MM.1S (cell line): Measurements from ENCODE around the gene TRDMT1.

Source experiments
- DNase-seq: peaks from one replicate; pipeline ENCODE4 v3.0.0-alpha.2; 2015
- H2AFZ ChIP-seq: fragments of 300-600 bp; sonication (generic); 2 replicates; pipeline ENCODE4 v1.6.0; 2016; ENCODE audit warnings: antibody characterized with exemption, low read length
- H3F3A ChIP-seq: fragments of 300-600 bp; sonication (generic); 2 replicates; pipeline ENCODE4 v1.6.1; 2016; ENCODE audit warnings: mild to moderate bottlenecking, antibody characterized with exemption, low read length, moderate library complexity, mixed read lengths; ENCODE audit not compliant: insufficient read depth
- H3K27ac ChIP-seq: fragments of 300-600 bp; sonication (generic); 2 replicates; pipeline ENCODE4 v1.5.1; 2016; ENCODE audit warnings: mild to moderate bottlenecking, low read length
- H3K27me3 ChIP-seq: fragments of 300-600 bp; sonication (generic); replicated peaks from 2 replicates; pipeline ENCODE4 v1.6.0; 2016; ENCODE audit warnings: low read length; ENCODE audit not compliant: insufficient read depth
- H3K36me3 ChIP-seq: fragments of 300-600 bp; sonication (generic); replicated peaks from 2 replicates; pipeline ENCODE4 v1.6.1; 2016; ENCODE audit warnings: mild to moderate bottlenecking, low read length, mixed read lengths; ENCODE audit not compliant: insufficient read depth
- H3K4me1 ChIP-seq: fragments of 300-600 bp; sonication (generic); 2 replicates; pipeline ENCODE4 v1.6.1; 2016; ENCODE audit warnings: low read length, mixed read lengths
- H3K4me2 ChIP-seq: fragments of 300-600 bp; sonication (generic); 2 replicates; pipeline ENCODE4 v1.6.0; 2016; ENCODE audit warnings: low read depth, low read length
- H3K4me3 ChIP-seq: fragments of 300-600 bp; sonication (generic); 2 replicates; pipeline ENCODE4 v1.5.1; 2016; ENCODE audit warnings: low read length, mixed read lengths
- H3K79me2 ChIP-seq: fragments of 300-600 bp; sonication (generic); 2 replicates; pipeline ENCODE4 v1.6.1; 2016; ENCODE audit warnings: mixed run types, low read length, mixed read lengths
- H3K9ac ChIP-seq: fragments of 300-600 bp; sonication (generic); 2 replicates; pipeline ENCODE4 v1.6.1; 2016; ENCODE audit warnings: low read length, mixed read lengths
- H3K9me2 ChIP-seq: fragments of 300-600 bp; sonication (generic); replicated peaks from 2 replicates; pipeline ENCODE4 v1.6.1; 2016; ENCODE audit warnings: mild to moderate bottlenecking, low read length, mixed read lengths; ENCODE audit not compliant: insufficient read depth
- H3K9me3 ChIP-seq: fragments of 300-600 bp; sonication (generic); replicated peaks from 2 replicates; pipeline ENCODE4 v1.6.1; 2016; ENCODE audit warnings: mild to moderate bottlenecking, low read length, mixed read lengths; ENCODE audit not compliant: insufficient read depth
- H4K20me1 ChIP-seq: fragments of 300-600 bp; sonication (generic); 2 replicates; pipeline ENCODE4 v1.6.1; 2016; ENCODE audit warnings: mild to moderate bottlenecking, low read length, moderate library complexity, mixed read lengths; ENCODE audit not compliant: insufficient read depth
- EZH2 ChIP-seq: fragments of 300-600 bp; sonication (generic); optimal IDR thresholded peaks from 2 replicates; pipeline ENCODE3; 2017; ENCODE audit warnings: low read depth, mild to moderate bottlenecking, antibody characterized with exemption, low read length, mixed read lengths
- EZH2phosphoT487 ChIP-seq: fragments of 300-600 bp; sonication (generic); IDR thresholded peaks from 2 replicates; pipeline ENCODE4 v1.6.1; 2018; ENCODE audit warnings: antibody characterized with exemption, low read length
- TF ChIP-seq, protein P1 (sequence below): fragments of 300-600 bp; sonication (generic); IDR thresholded peaks from 2 replicates; pipeline ENCODE4 v1.5.1; 2016; ENCODE audit warnings: antibody characterized with exemption, low read length, mixed read lengths

TRDMT1 gene

GRCh38 chr10:17226891-17227303 is 25.4 kb upstream of the TRDMT1 start:
- H3K4me3 ChIP-seq = peak overlapping the region; percentile 79
- peak overlapping the region; percentile 82 for H3K4me2 ChIP-seq
- H3K9me2 ChIP-seq = no peaks in the 10 kb centered on the region
- peak overlapping the region; percentile 32; the same call in 1 of the 2 replicates for H2AFZ ChIP-seq
- peak overlapping the region; percentile 83; the same call in 1 of the 2 replicates for H3K27ac ChIP-seq
- no peaks in the 10 kb centered on the region for H4K20me1 ChIP-seq
- TF ChIP-seq EZH2phosphoT487 (no peak), EZH2 (no peak)
- TF ChIP-seq, protein P1, sequence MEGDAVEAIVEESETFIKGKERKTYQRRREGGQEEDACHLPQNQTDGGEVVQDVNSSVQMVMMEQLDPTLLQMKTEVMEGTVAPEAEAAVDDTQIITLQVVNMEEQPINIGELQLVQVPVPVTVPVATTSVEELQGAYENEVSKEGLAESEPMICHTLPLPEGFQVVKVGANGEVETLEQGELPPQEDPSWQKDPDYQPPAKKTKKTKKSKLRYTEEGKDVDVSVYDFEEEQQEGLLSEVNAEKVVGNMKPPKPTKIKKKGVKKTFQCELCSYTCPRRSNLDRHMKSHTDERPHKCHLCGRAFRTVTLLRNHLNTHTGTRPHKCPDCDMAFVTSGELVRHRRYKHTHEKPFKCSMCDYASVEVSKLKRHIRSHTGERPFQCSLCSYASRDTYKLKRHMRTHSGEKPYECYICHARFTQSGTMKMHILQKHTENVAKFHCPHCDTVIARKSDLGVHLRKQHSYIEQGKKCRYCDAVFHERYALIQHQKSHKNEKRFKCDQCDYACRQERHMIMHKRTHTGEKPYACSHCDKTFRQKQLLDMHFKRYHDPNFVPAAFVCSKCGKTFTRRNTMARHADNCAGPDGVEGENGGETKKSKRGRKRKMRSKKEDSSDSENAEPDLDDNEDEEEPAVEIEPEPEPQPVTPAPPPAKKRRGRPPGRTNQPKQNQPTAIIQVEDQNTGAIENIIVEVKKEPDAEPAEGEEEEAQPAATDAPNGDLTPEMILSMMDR = no peak
- no peaks in the 10 kb centered on the region for H3K36me3 ChIP-seq
- DNase-seq = no peak
- H3K27me3 ChIP-seq = no peaks in the 10 kb centered on the region
- peak overlapping the region; percentile 90; the same call in 1 of the 2 replicates for H3K9ac ChIP-seq
- H3K4me1 ChIP-seq = peaks cover 16% of the 10 kb centered on the region
- peaks cover 42% of the 10 kb centered on the region for H3F3A ChIP-seq
- H3K9me3 ChIP-seq = no peaks in the 10 kb centered on the region
- peaks cover 22% of the 10 kb centered on the region; the same call in 1 of the 2 replicates for H3K79me2 ChIP-seq

DNA sequence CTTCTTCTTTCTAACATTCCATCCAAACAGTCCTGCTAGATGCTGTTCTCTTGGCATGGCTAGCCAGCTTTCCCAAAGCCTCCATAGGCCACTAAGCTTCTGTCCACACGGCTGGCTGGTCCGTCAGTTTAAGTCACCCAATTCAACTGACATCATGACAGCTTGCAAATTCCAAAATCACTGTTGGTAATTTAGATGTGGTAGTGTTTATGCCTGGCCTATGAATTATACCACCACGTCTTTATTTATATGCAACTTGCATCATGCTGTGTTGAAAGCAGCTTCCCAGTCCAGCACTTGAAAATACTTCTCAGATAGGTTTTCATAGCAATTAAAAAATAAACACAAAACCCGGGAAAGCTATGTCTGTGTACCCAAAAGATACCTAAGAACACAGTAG is 24.3 kb upstream of the TRDMT1 start:
- TF ChIP-seq EZH2phosphoT487 (no peak), EZH2 (no peak)
- TF ChIP-seq, protein P1 = no peak
- H3F3A ChIP-seq = peaks cover 32% of the 10 kb centered on the region
- H3K4me1 ChIP-seq = peaks cover 6% of the 10 kb centered on the region
- H3K4me2 ChIP-seq = no peak overlapping the region
- no peak overlapping the region for H3K4me3 ChIP-seq
- no peaks in the 10 kb centered on the region for H3K36me3 ChIP-seq
- no peak overlapping the region for H2AFZ ChIP-seq
- peaks cover 15% of the 10 kb centered on the region; the same call in 1 of the 2 replicates for H3K79me2 ChIP-seq
- H3K9ac ChIP-seq = no peak overlapping the region
- H3K9me2 ChIP-seq = no peaks in the 10 kb centered on the region
- DNase-seq = no peak
- H3K9me3 ChIP-seq = no peaks in the 10 kb centered on the region
- no peak overlapping the region for H3K27ac ChIP-seq
- H4K20me1 ChIP-seq = no peaks in the 10 kb centered on the region
- H3K27me3 ChIP-seq = no peaks in the 10 kb centered on the region

GRCh38 chr10:17222329-17222728 is 20.9 kb upstream of the TRDMT1 start:
- H3K4me1 ChIP-seq = peaks cover 6% of the 10 kb centered on the region
- no peak overlapping the region for H3K4me3 ChIP-seq
- TF ChIP-seq, protein P1 = no peak
- TF ChIP-seq EZH2phosphoT487 = no peak
- no peak for TF ChIP-seq EZH2
- no peaks in the 10 kb centered on the region for H3K27me3 ChIP-seq
- DNase-seq = no peak
- H3K27ac ChIP-seq = no peak overlapping the region
- H2AFZ ChIP-seq = no peak overlapping the region
- H3K36me3 ChIP-seq = no peaks in the 10 kb centered on the region
- H3K79me2 ChIP-seq = peaks cover 7% of the 10 kb centered on the region; the same call in 1 of the 2 replicates
- H3K9ac ChIP-seq = no peak overlapping the region
- H3F3A ChIP-seq = peaks cover under 1% of the 10 kb centered on the region; the same call in 1 of the 2 replicates
- H3K9me2 ChIP-seq = no peaks in the 10 kb centered on the region
- H3K4me2 ChIP-seq = no peak overlapping the region
- H3K9me3 ChIP-seq = no peaks in the 10 kb centered on the region
- no peaks in the 10 kb centered on the region for H4K20me1 ChIP-seq
